CD4-positive, alpha-beta T cell treated with Interleukin-4 for 1 hour (primary cell): Measurements from ENCODE around the gene TCEANC2.

Experiments used
- DNase-seq, 2 donors: peaks; one replicate each; pipeline ENCODE4 v3.0.0-alpha.2; 2020 to 2022

Gene TCEANC2

GRCh38 chr1:54138994-54139393 lies 85.6 kb downstream of the TCEANC2 start:
- no peak for DNase-seq

- no peak for DNase-seq
Measured at GRCh38 chr1:54139711-54140110, 86.3 kb downstream of the TCEANC2 start.

GRCh38 chr1:54142146-54142900 lies 88.9 kb downstream of the TCEANC2 start:
- no peak for DNase-seq

- no peak for DNase-seq
Measured at GRCh38 chr1:54144366-54144765, 91.0 kb downstream of the TCEANC2 start.

GRCh38 chr1:54149734-54150133 lies 96.3 kb downstream of the TCEANC2 start:
- DNase-seq, result no peak

GRCh38 chr1:54151013-54151412 lies 97.6 kb downstream of the TCEANC2 start:
- no peak for DNase-seq

GRCh38 chr1:54152696-54153095 lies 99.3 kb downstream of the TCEANC2 start, which contains the start of gene CDCP2:
Gene CDCP2 (minus strand): TSS chr1:54153000. CDS start chr1:54152922, 78 bp downstream.
- DNase-seq, result no peak

- DNase-seq, result no peak
Measured at GRCh38 chr1:54153535-54154439, 100.4 kb downstream of the TCEANC2 start.
